ENCODE data around the gene VIPR2. TPM values are rescaled to one million over a fixed set of nuclear protein-coding genes. Genes with fewer than 3 reads are reported as not detected.
"Not testable (repeated sequence)": the region's sequence is repeated elsewhere in the genome, so short reads cannot be mapped to it uniquely, and the experiment has no call there.

The VIPR2 gene
- total RNA-seq, 2 donors from 2014 or later, result 10.9 to 18.2 TPM

GRCh38 chr7:159004411-159004810, 140.3 kb downstream of the VIPR2 start:
- no peak for ATAC-seq
- TF ChIP-seq POLR2A (IDR thresholded peaks at IDR 0.05) (no peak), CTCF (IDR thresholded peaks at IDR 0.05) (no peak)
- Histone ChIP-seq H3K4me1 (no peaks in the 10 kb centered on the region), H3K27ac (no peak overlapping the region), H3K36me3 (replicated peaks in 1 of 2; ENCODE audit: insufficient read depth in 1 of 2, low read depth in 2 of 2) (no peaks in the 10 kb centered on the region), H3K4me3 (no peak overlapping the region), H3K9me3 (no peaks in the 10 kb centered on the region), H3K27me3 (no peaks in the 10 kb centered on the region)
- WGBS, 2 donors, result 80 to 83% methylated on average over 10 of the region's 10 CpGs
- intact Hi-C loops (cut with DNase I), result no loop called here
- DNase-seq, result no peak

- no peaks in the 10 kb centered on the region for H3K27me3 ChIP-seq
- TF ChIP-seq CTCF (IDR thresholded peaks at IDR 0.05) (no peak), POLR2A (IDR thresholded peaks at IDR 0.05) (no peak)
- intact Hi-C loops (cut with DNase I), result no loop called here
- no peak overlapping the region for H3K4me3 ChIP-seq
- no peaks in the 10 kb centered on the region for H3K36me3 ChIP-seq (replicated peaks in 1 of 2; ENCODE audit: insufficient read depth in 1 of 2, low read depth in 2 of 2)
- H3K9me3 ChIP-seq, result no peaks in the 10 kb centered on the region
- DNase-seq (no peak), ATAC-seq (no peak)
- H3K27ac ChIP-seq, result no peak overlapping the region
- WGBS, 2 donors, result 77 to 82% methylated on average over 12 of the region's 12 CpGs
- peaks cover 6% of the 10 kb centered on the region for H3K4me1 ChIP-seq
Observed at GRCh38 chr7:159001811-159002210, 142.9 kb downstream of the VIPR2 start.

- no peak for TF ChIP-seq CTCF (IDR thresholded peaks at IDR 0.05)
- TF ChIP-seq POLR2A (IDR thresholded peaks at IDR 0.05), result no peak
- H3K4me1 ChIP-seq, result peaks cover 8% of the 10 kb centered on the region
- no peak for ATAC-seq
- intact Hi-C loops (cut with DNase I), result no loop called here
- no peaks in the 10 kb centered on the region for H3K27me3 ChIP-seq
- no peaks in the 10 kb centered on the region for H3K36me3 ChIP-seq (replicated peaks in 1 of 2; ENCODE audit: insufficient read depth in 1 of 2, low read depth in 2 of 2)
- H3K27ac ChIP-seq, result no peak overlapping the region
- H3K9me3 ChIP-seq, result no peaks in the 10 kb centered on the region
- DNase-seq, result no peak
- no peak overlapping the region for H3K4me3 ChIP-seq
- WGBS, 2 donors, result 72 to 78% methylated on average over 19 to 21 of the region's 21 CpGs
Observed at GRCh38 chr7:159000859-159001435, 143.7 kb downstream of the VIPR2 start.

GRCh38 chr7:159000070-159000469, 144.6 kb downstream of the VIPR2 start:
- DNase-seq (no peak), ATAC-seq (no peak)
- Histone ChIP-seq H3K4me1 (peaks cover 8% of the 10 kb centered on the region), H3K4me3 (no peak overlapping the region), H3K27ac (no peak overlapping the region), H3K36me3 (replicated peaks in 1 of 2; ENCODE audit: insufficient read depth in 1 of 2, low read depth in 2 of 2) (no peaks in the 10 kb centered on the region), H3K27me3 (no peaks in the 10 kb centered on the region), H3K9me3 (no peaks in the 10 kb centered on the region)
- intact Hi-C loops (cut with DNase I), result no loop called here
- 77 to 84% methylated on average over 13 of the region's 13 CpGs for WGBS, 2 donors
- no peak for TF ChIP-seq CTCF (IDR thresholded peaks at IDR 0.05)
- no peak for TF ChIP-seq POLR2A (IDR thresholded peaks at IDR 0.05)

- no peak for ATAC-seq
- peaks cover 8% of the 10 kb centered on the region for H3K4me1 ChIP-seq
Observed at GRCh38 chr7:158999496-158999895, 145.2 kb downstream of the VIPR2 start.

GRCh38 chr7:158998261-158998660, 146.4 kb downstream of the VIPR2 start:
- H3K9me3 ChIP-seq; DNase-seq; H3K27ac ChIP-seq; H3K27me3 ChIP-seq; ATAC-seq; H3K4me1 ChIP-seq; H3K4me3 ChIP-seq; H3K36me3 ChIP-seq (replicated peaks in 1 of 2; ENCODE audit: insufficient read depth in 1 of 2, low read depth in 2 of 2); intact Hi-C loops (cut with DNase I): not testable (repeated sequence)
- 60% methylated on average over 1 of the region's 9 CpGs; no CpG with 5 or more reads in 1 of the 2 donors for WGBS, 2 donors

More at GRCh38 chr7:158999496-158999895, 145.2 kb downstream of the VIPR2 start:
- Histone ChIP-seq H3K27ac (no peak overlapping the region), H3K9me3 (peaks cover 0 to 5% (median 0%) of the 10 kb centered on the region in 3 donors), H3K27me3 (no peaks in the 10 kb centered on the region), H3K4me3 (no peak overlapping the region), H3K36me3 (replicated peaks in 1 of 2; ENCODE audit: insufficient read depth in 1 of 2, low read depth in 2 of 2) (no peaks in the 10 kb centered on the region)
- intact Hi-C loops (cut with DNase I), result no loop called here
- WGBS, 2 donors, result 84 to 90% methylated on average over 21 of the region's 21 CpGs
- no peak for DNase-seq
- TF ChIP-seq CTCF (IDR thresholded peaks at IDR 0.05) (no peak), POLR2A (IDR thresholded peaks at IDR 0.05) (no peak)
